HG02884 (cell line): ENCODE data around the gene LGALS9.
"Not testable (repeated sequence)": the region's sequence is repeated elsewhere in the genome, so short reads cannot be mapped to it uniquely, and the experiment has no call there.

Source experiments
- ATAC-seq: cut with Tn5 transposase; IDR thresholded peaks from one replicate; pipeline ENCODE4 v1.9.1; 2021; ENCODE audit warnings: mild to moderate bottlenecking, moderate library complexity; ENCODE audit not compliant: unreplicated experiment

LGALS9 gene

DNA sequence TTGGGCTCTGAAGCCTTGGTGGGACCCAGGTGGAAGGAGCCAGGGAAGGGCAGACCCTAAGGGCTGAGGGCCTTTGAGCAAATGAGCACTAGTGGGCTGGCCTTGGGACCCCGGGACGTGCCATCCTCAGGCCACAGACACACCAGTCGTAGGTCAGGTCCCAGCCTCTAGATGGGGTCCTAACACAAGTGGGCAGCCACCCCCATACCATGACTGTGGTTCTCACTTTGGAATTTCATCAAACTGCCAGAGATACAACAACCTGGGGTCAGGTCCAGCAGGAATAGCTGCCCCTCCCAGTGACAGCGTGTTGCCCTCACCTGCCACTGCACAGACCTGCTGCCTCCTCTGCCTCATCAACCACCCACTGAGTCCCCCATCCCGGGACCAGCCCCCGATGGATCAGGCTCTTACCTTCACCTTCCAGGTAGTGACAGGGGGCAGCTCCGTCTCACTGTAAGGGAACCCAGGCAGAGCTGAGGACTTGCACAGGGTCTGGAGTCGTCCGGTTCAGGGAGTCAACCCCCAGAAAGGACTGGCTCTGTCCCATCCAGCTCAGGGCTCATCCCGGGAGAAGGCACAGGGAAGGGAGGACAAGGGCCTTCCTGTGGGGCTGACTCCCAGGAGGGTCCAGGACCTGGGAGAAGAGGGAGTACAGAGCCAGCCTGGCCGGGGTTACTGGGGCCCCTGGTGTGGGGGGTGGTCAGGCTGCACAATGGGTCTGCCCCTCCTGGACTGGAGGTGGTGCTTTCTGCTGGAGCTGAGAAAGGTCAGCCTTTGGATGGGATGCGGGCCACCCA lies 40.0 kb downstream of the LGALS9 start:
- no peak for ATAC-seq

DNA sequence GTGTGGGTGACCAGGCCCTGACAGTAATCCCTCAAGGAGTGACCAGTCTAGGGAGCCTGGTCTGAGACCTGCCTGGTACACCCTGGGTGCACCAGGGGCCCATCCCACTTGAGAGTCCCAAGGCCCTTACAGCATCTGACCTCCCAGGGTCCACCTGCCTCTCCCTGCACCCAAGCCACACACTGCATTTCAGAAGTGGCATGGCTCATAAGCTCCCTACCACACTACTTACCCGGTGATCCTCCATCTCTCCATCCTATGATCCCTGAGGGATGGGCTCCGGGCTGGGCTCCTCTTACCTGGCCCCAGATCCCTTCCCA lies 40.6 kb downstream of the LGALS9 start:
- no peak for ATAC-seq

DNA sequence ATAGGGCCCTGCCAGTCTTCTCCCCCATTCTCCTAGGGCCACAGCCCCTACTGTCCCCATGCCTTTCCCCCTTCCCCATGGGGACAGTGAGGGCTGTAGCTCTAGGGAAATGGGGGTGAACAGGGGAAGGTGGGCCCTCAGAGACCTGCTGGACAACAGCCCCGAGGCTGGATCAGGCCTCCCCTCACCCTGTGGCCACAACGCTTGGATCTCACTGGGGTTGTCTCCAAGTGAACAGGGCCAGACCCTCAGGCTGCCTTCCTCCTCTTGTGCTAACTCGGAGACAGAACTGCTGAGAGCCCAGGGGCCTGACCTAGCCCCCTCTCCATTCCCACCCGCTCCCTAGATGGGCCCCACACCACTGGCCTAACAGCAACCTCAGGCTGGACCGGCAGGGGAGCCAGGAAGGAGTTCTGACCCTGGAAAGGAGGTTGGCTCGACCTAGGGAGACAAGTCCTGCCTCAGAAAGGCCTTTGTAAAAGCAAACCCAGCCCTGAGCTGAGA lies 41.0 kb downstream of the LGALS9 start:
- ATAC-seq, result not testable (repeated sequence)

DNA sequence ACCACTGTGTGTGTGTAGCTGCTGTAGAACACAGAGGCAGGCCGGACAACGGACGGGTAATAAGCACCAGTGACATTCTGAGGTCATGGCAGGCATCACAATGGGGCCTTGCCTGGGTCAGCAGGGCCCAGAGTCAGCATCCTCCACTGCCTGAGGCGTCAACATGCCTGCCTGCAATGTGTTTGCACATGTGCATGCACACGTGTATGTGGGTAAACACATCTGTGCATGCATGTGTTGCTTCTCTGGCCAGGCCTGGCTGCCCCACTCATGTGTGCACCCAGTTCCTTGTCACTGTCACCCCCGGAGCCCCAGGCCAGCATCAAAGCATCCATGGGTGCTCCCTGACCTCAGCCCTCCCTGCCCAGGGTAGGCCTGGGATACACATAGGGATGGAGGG lies 43.3 kb downstream of the LGALS9 start:
- no peak for ATAC-seq

GRCh38 chr17:27677191-27677590 lies 46.2 kb downstream of the LGALS9 start:
- ATAC-seq, result no peak

DNA sequence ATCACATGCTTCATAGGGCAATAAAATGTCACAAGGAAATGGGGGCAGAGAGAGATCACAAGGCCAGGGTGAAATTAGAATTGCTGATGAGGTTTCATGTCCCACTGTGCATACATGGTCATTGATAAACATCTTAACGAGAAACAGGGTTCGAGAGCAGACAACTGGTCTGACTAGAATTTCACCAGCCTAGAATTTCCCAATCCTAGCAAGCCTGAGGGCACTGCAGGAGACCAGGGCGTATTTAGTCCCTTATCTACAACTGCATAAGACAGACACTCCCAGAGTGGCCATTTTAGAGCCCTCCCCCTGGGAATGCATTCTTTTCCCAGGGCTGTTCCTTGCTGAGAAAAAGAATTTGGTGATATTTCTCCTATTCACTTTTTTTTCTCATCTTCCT lies 55.3 kb downstream of the LGALS9 start:
- not testable (repeated sequence) for ATAC-seq

- no peak for ATAC-seq
Observed at GRCh38 chr17:27690882-27691281, 59.9 kb downstream of the LGALS9 start.

DNA sequence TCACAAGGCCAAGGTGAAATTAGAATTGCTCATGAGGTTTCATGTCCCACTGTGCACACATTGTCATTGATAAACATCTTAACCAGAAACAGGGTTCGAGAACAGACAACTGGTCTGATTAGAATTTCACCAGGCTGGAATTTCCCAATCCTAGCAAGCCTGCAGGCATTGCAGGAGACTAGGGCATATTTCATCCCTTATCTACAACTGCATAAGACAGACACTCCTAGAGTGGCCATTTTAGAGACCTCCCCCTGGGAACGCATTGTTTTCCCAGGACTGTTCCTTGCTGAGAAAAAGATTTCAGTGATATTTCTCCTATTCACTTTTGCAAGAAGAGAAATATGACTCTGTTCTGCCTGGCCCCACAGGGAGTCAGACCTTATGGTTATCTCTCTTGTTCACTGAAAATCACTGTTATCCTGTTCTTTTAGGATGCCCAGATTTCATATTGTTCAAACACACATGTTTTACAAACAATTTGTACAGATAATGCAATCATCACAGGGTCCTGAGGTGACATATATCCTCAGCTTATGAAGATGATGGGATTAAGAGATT lies 64.3 kb downstream of the LGALS9 start:
- not testable (repeated sequence) for ATAC-seq
